EH (cell line): ENCODE data around the gene SSH3.
A peak's percentile ranks its signal among the peaks of the same experiment; 100 is the strongest.
"Not testable (repeated sequence)": the region's sequence is repeated elsewhere in the genome, so short reads cannot be mapped to it uniquely, and the experiment has no call there.

Experiments used
- DNase-seq: peaks from one replicate; pipeline ENCODE4 v3.0.0-alpha.2; 2015; ENCODE audit warnings: low read depth

SSH3 gene

GRCh38 chr11:67312187-67313021, 9.1 kb downstream of the SSH3 start:
- DNase-seq: no peak

DNA sequence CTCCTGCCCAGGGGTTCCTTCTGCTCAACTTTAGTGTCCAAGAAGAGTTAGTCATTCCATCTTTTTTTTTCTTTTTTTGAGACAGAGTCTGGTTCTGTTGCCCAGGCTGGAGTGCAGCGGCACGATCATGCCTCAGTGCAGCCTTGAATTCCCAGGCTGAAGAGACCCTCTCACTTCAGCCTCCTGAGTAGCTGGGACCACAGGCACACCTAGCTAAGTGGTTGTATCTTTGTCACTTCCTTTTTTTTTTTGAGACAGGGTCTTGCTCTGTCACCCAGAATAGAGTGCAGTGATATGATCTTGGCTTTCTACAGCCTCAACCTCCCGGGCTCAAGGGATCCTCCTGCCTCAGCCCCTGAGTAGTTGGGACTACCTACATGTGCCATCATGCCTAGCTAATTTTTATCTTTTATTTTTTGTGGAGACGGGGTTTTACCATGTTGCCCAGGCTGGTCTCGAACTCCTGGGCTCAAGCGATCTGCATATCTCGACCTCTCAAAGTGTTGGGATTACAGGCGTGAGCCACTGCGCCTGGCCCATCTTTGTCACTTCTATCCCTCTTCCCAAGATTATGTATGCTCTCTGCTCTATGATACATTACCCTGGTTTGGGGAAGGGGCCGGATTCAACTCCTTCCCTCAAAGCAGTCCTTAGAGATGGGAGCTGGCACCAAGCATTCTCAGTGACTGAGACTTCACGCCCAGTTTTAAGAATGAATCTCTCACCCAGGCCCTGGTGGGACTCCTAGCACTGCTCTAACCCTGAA, 10.0 kb downstream of the SSH3 start:
- DNase-seq: no peak

DNA sequence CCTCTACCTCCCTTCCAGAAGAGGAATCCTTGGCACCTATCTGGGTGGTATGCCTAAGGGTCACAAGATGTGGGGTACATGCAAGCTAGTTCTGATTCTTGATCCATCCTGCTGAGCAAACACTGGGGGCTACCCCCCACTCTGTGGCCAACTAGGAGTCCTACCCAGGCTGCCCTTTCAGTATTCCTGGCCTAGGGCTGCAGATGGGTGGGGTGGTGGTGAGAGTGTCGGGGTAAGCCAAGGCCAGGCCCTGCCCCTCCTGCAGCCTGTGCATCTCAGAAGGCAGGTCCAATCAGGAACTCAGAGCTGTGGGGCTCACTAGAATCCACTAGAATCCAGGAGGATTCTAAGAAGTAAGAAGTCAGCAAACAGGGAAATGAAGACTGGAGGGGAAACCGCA, 10.9 kb downstream of the SSH3 start:
- no peak for DNase-seq

DNA sequence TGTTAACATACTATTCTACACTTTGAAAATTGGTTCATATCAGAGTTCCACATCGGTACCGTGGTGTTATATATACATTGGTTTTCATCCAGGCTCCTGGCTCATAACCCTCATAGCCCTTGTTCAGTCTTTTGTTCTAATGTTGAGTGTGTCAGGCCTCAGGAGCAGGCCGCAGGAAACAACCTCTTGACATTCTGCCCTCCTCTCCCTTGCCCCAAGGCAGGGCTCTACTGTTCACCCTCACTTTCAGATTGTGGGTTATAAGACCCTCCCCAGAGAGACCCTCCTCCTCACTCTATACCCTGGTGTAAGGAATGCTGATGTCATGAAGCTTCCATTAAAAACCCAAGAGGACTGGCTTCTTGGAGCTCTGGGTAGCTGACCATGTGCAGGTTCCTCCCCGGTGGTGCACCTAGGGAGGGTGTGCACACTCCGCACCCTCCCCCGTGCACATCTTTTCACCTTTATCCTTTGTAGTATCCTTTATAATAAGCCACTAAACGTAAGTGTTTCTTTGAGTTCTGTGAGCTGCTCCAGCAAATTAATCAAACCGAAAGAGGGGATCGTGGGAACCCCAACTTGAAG, 12.1 kb downstream of the SSH3 start:
- DNase-seq: no peak

- no peak for DNase-seq
These were observed 13.5 kb downstream of the SSH3 start for GRCh38 chr11:67316882-67317204.

DNA sequence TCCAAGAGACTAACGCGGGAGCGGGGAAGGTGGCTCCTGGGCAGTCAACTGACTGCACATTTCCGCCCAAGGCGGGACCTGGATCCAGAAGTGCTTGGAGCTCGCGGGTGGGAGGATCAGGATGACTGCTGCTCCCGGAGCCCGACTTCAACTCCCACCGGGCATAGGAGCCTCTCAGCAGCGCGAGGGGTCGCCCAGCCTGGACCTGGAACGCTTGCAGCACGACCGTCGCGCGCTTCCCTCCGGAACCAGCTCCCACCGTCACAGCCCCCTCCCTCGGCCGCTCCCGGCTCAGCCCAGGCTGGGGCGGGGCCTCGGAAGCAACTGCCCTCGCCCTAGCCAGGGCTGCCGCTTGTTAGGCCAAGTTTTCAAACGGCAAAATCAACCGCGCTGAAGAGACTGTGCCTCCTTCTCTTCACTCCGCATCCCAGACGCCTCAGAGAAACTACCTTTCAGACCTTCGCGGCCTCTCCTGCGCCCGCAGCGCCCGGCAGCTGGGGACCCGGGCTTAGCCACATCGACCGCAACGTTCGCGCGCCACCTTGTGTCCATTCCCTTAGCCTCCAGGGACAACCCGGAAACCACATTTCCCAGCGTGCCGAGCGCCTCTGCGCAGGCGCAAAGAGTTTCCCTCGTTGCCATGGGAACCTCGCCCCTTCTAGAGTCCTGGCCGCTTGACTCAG, 14.0 kb downstream of the SSH3 start:
- peak; percentile 93 for DNase-seq

DNA sequence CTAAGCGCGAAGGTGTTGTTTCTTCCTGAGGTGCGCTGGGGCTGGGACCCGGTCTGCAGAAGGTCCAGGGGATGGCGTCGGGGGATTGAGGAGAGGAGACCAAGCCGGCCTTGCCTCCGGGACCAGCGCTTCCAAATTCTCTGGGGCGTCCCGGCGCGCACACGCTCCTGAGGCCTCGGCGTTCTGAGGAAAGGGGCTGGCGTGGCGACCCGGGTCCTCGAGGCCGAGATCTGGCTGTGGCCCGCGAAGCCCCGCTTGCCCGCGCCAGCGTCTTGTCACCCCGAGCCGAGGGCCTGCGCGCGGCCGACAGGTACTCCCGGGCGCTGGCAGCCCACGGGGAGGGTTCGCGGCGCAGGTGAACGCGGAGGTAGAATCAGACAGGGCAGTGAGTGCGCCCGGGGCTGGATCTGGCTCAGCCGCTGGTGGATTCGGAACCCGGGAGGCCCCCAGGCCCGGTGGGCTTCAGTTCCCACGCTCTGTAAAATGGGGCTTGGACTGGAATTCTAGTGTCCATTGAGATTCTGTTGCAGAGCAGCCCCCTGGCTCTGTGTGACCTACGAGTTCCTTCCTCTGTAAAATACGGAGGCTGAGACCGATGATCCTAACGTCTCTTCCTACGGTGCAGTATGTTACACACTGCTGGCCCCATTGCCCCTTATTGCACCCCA, 14.7 kb downstream of the SSH3 start:
- no peak for DNase-seq

DNA sequence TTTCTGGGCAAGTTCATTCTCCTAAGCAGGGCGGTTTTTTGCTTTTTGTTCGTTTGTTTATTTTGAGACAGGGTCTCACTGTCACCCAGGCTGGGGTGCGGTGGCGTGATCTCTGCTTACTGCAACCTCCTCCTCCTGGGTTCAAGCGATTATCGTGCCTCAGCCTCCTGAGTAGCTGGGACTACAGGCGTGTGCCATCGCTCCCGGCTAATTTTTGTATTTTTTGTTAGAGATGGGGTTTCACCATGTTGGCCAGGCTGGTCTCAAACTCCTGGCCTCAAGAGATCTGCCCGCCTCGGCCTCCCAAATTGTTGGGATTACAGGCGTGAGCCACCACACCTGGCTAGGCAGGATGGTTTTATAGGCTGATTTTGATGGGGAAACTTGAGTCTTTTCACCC, 15.5 kb downstream of the SSH3 start:
- DNase-seq: not testable (repeated sequence)

GRCh38 chr11:67320011-67320410, 16.7 kb downstream of the SSH3 start:
- peak; percentile 51 for DNase-seq

- no peak for DNase-seq
These were observed 17.4 kb downstream of the SSH3 start for GRCh38 chr11:67320691-67321090.

- no peak for DNase-seq
These were observed 18.1 kb downstream of the SSH3 start for GRCh38 chr11:67321313-67321871.

- DNase-seq: no peak
These were observed 18.7 kb downstream of the SSH3 start for GRCh38 chr11:67322049-67322448.

- DNase-seq: no peak
These were observed 20.2 kb downstream of the SSH3 start for GRCh38 chr11:67323526-67323925.

- peak; percentile 16 for DNase-seq
These were observed 28.9 kb downstream of the SSH3 start for GRCh38 chr11:67332081-67332691.

DNA sequence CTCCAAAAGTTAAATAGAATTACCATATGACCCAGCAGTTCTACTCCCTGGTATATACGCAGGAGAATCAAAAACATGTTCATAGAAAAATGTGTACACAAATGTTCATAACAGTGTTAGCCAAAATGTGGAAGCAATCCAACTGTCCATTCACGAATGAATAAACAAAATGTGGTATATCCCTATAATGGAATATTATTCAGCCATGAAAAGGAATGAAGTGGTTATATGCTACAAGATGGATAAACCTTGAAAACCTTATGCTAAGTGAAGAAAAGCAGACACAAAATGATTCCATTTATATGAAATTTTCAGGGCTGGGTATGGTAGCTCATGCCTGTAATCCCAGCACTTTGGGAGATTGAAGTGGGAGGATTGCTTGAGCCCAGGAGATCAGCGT, 33.9 kb downstream of the SSH3 start:
- DNase-seq: no peak

DNA sequence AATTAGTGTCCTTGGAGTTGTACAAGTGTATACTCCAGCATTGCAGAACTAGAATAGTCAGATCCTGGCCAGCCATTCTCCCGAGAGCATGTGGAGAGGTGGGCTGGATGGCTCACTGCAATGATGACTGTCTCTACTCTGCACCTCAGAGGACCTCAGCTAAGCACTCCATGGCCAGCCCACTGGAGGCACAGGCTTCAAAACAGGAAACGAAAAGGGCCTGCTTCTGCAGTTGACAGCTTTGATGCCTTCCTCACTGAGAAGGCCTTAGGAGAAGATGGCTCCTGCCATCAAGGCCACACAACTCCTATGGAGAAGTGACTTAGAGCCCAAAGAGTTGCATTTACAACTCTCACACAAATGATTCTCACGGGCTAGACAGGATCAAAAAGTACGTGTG, 40.9 kb downstream of the SSH3 start:
- DNase-seq: no peak

DNA sequence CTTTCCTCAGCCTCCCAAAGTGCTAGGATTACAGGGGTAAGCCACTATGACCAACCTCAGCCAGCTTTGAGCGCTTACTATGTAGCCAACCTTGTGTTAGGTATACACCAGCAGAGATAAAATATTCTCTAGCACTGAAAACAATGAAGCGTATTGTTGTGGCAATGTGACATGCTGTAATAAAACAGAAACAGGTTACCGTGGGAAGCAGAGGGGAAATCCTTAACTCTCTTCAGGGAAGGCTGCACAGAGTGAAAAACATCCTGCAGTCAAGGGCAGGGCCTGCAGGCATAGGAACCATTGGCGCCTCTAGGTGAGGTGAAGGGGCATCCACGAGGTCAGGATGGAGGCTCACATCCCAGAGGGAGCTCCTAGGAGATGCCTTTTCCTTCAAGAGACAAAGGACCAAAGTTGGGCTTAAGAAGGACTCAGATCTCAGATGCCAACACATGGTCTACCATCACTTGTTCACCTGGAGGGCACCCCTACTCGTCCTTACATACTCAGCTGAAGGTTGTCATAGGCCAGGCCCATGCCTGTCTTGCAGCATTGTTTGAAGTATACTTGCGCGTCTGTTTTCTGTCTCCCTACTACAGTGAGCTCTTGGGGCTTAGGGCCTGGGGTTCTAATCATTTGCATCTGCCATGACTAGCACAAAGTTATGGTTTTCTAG, 42.1 kb downstream of the SSH3 start:
- no peak for DNase-seq

GRCh38 chr11:67345920-67346819, 42.8 kb downstream of the SSH3 start:
- peak; percentile 62 for DNase-seq

DNA sequence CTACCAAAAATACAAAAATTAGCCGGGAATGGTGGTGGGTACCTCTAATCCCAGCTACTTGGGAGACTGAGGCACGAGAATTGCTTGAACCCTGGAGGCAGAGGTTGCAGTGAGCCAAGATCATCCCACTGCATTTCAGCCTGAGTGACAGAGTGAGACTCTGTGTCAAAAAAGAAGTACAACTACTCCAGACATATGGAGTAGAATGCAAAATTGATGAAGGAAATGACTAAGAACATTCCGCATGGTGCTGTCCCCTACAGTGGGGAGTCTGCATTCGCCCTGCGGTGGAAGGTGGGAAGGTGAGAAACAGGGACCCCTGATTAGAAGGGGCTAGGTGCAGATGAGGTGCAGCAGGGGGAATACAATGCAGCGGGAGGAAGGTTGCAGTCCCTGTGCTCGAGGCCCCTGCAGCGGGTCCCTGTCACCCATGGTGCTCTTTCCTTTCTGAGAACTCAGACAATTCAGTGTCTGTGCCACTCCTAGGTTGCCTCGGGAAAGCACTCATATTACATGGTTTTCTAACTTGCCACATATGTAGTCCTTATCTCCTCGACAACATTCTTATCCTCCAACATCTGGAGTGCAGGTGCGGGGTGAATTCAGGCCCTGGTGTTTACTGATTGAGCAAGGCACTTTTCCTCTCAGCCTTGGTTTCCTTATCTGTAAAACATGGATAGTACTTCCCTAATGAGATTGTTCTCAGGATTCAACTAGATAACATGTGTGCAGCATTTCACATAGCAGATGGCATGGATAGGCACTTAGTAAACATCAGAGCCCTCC, 44.8 kb downstream of the SSH3 start:
- DNase-seq: peak; percentile 37
